HAP-1 (cell line): ENCODE measurements around the gene YBX2.

Experiments
- DNase-seq, 2 experiments: peaks; one replicate each; pipeline ENCODE4 v3.0.0-alpha.2; 2016 to 2020; ENCODE audit warnings: low spot score in 2 of 2
- H3K27me3 ChIP-seq: fragments of 250-450 bp; sonication (Bioruptor Pico); 2 replicates; pipeline ENCODE4 v1.5.1; 2020; ENCODE audit warnings: low read depth, mild to moderate bottlenecking, moderate library complexity
- H3K36me3 ChIP-seq: fragments of 250-450 bp; sonication (Bioruptor Pico); replicated peaks from 2 replicates; pipeline ENCODE4 v1.5.1; 2020; ENCODE audit warnings: mild to moderate bottlenecking
- H3K4me1 ChIP-seq: fragments of 250-450 bp; sonication (Bioruptor Pico); 2 replicates; pipeline ENCODE4 v1.5.1; 2020; ENCODE audit warnings: mild to moderate bottlenecking
- H3K4me3 ChIP-seq: fragments of 250-450 bp; sonication (Bioruptor Pico); 2 replicates; pipeline ENCODE4 v1.5.1; 2020; ENCODE audit warnings: mild to moderate bottlenecking, moderate library complexity
- H3K9me3 ChIP-seq: fragments of 250-450 bp; sonication (Bioruptor Pico); 2 replicates; pipeline ENCODE4 v1.5.1; 2020; ENCODE audit warnings: mild to moderate bottlenecking, moderate library complexity
- in situ Hi-C: fragments of 300-500 bp; cut with MboI; formaldehyde crosslinking; loops from 3 replicates; pipeline ENCODE4 v1.14.3; 2020; ENCODE audit warnings: low sequenced_read_pairs, inconsistent platforms, mixed read lengths

Gene YBX2

GRCh38 chr17:7296189-7296861, 1.9 kb upstream of the YBX2 start:
- Histone ChIP-seq H3K4me1 (peaks cover 14% of the 10 kb centered on the region), H3K27me3 (peaks cover 6% of the 10 kb centered on the region), H3K9me3 (no peaks in the 10 kb centered on the region), H3K4me3 (no peak overlapping the region), H3K36me3 (no peaks in the 10 kb centered on the region)
- in situ Hi-C loops = no loop called here
- DNase-seq = peak; percentile 70 to 90

- Histone ChIP-seq H3K27me3 (peaks cover 6% of the 10 kb centered on the region), H3K4me3 (no peak overlapping the region), H3K36me3 (no peaks in the 10 kb centered on the region), H3K9me3 (no peaks in the 10 kb centered on the region), H3K4me1 (peaks cover 14% of the 10 kb centered on the region)
- no peak for DNase-seq
- in situ Hi-C loops = no loop called here
Measured at GRCh38 chr17:7295230-7296180, 1.1 kb upstream of the YBX2 start.

GRCh38 chr17:7293816-7294613, 424 bp downstream of the YBX2 start:
- H3K36me3 ChIP-seq = no peaks in the 10 kb centered on the region
- peak overlapping the region; percentile 14 for H3K4me3 ChIP-seq
- in situ Hi-C loops = no loop called here
- H3K9me3 ChIP-seq = no peaks in the 10 kb centered on the region
- peaks cover 6% of the 10 kb centered on the region for H3K27me3 ChIP-seq
- DNase-seq = peak in 1 of 2 experiments; percentile 85
- H3K4me1 ChIP-seq = peaks cover 14% of the 10 kb centered on the region

GRCh38 chr17:7293159-7293558, 1.3 kb downstream of the YBX2 start:
- Histone ChIP-seq H3K4me1 (peaks cover 14% of the 10 kb centered on the region), H3K4me3 (no peak overlapping the region), H3K9me3 (no peaks in the 10 kb centered on the region), H3K27me3 (peaks cover 6% of the 10 kb centered on the region), H3K36me3 (no peaks in the 10 kb centered on the region)
- no peak for DNase-seq
- in situ Hi-C loops = no loop called here

- H3K27me3 ChIP-seq = peaks cover 6% of the 10 kb centered on the region
- H3K36me3 ChIP-seq = no peaks in the 10 kb centered on the region
- H3K4me1 ChIP-seq = peaks cover 14% of the 10 kb centered on the region
- in situ Hi-C loops = no loop called here
- DNase-seq = no peak
- H3K4me3 ChIP-seq = no peak overlapping the region
- H3K9me3 ChIP-seq = no peaks in the 10 kb centered on the region
Measured at GRCh38 chr17:7292729-7293128, 1.7 kb downstream of the YBX2 start.

GRCh38 chr17:7292194-7292593, 2.2 kb downstream of the YBX2 start:
- no peaks in the 10 kb centered on the region for H3K9me3 ChIP-seq
- in situ Hi-C loops = no loop called here
- H3K36me3 ChIP-seq = no peaks in the 10 kb centered on the region
- peaks cover 14% of the 10 kb centered on the region for H3K4me1 ChIP-seq
- H3K27me3 ChIP-seq = peaks cover 6% of the 10 kb centered on the region
- H3K4me3 ChIP-seq = no peak overlapping the region
- DNase-seq = no peak

- Histone ChIP-seq H3K27me3 (peaks cover 6% of the 10 kb centered on the region), H3K9me3 (no peaks in the 10 kb centered on the region), H3K36me3 (no peaks in the 10 kb centered on the region; the same call in 1 of the 2 replicates), H3K4me3 (no peak overlapping the region), H3K4me1 (peaks cover 11% of the 10 kb centered on the region)
- in situ Hi-C loops = no loop called here
- DNase-seq = no peak
Measured at GRCh38 chr17:7290685-7291084, 3.8 kb downstream of the YBX2 start.

- H3K9me3 ChIP-seq = no peaks in the 10 kb centered on the region
- no peak overlapping the region for H3K4me3 ChIP-seq
- peaks cover 11% of the 10 kb centered on the region for H3K4me1 ChIP-seq
- no peak for DNase-seq
- in situ Hi-C loops = no loop called here
- H3K27me3 ChIP-seq = peaks cover 6% of the 10 kb centered on the region
- H3K36me3 ChIP-seq = no peaks in the 10 kb centered on the region; the same call in 1 of the 2 replicates
Measured at GRCh38 chr17:7290166-7290565, 4.3 kb downstream of the YBX2 start.

- no peak for DNase-seq
- H3K4me1 ChIP-seq = peaks cover 8% of the 10 kb centered on the region; the same call in 1 of the 2 replicates
- H3K36me3 ChIP-seq = no peaks in the 10 kb centered on the region; the same call in 1 of the 2 replicates
- H3K27me3 ChIP-seq = peaks cover 6% of the 10 kb centered on the region
- no peaks in the 10 kb centered on the region for H3K9me3 ChIP-seq
- no peak overlapping the region for H3K4me3 ChIP-seq
- in situ Hi-C loops = no loop called here
Measured at GRCh38 chr17:7289256-7290032, 5.0 kb downstream of the YBX2 start.

- Histone ChIP-seq H3K9me3 (no peaks in the 10 kb centered on the region), H3K36me3 (no peaks in the 10 kb centered on the region; the same call in 1 of the 2 replicates), H3K27me3 (no peaks in the 10 kb centered on the region), H3K4me1 (peaks cover 6% of the 10 kb centered on the region), H3K4me3 (no peak overlapping the region)
- in situ Hi-C loops = no loop called here
- no peak for DNase-seq
Measured at GRCh38 chr17:7285679-7286078, 8.8 kb downstream of the YBX2 start.

GRCh38 chr17:7284911-7285310, 9.5 kb downstream of the YBX2 start:
- Histone ChIP-seq H3K4me3 (no peak overlapping the region), H3K36me3 (no peaks in the 10 kb centered on the region; the same call in 1 of the 2 replicates), H3K4me1 (peaks cover 8% of the 10 kb centered on the region), H3K27me3 (no peaks in the 10 kb centered on the region), H3K9me3 (no peaks in the 10 kb centered on the region)
- DNase-seq = no peak
- in situ Hi-C loops = loop anchor here (5.0 kb wide), 1 partner anchor 62 kb away; no protein-coding TSS in a partner anchor

- in situ Hi-C loops = loop anchor here (5.0 kb wide), 1 partner anchor 64 kb away; no protein-coding TSS in a partner anchor
- H3K36me3 ChIP-seq = no peaks in the 10 kb centered on the region; the same call in 1 of the 2 replicates
- peaks cover 8% of the 10 kb centered on the region for H3K4me1 ChIP-seq
- H3K9me3 ChIP-seq = no peaks in the 10 kb centered on the region
- no peak overlapping the region for H3K4me3 ChIP-seq
- no peak for DNase-seq
- H3K27me3 ChIP-seq = no peaks in the 10 kb centered on the region
Measured at GRCh38 chr17:7283471-7284216, 10.8 kb downstream of the YBX2 start.
